BJ (cell line): ENCODE data around the gene LIX1. TPM values are rescaled to one million over a fixed set of nuclear protein-coding genes. Genes with fewer than 3 reads are reported as not detected.
A peak's percentile ranks its signal among the peaks of the same experiment; 100 is the strongest.

Source experiments
- CTCF ChIA-PET: fragments of 350-600 bp; formaldehyde crosslinking; extraction: SDS; loops from one replicate; lab custom pipeline; 2021; ENCODE audit warnings: antibody characterized with exemption, inconsistent platforms; lab: Yijun Ruan, JAX
- POLR2A ChIA-PET: fragments of 300-600 bp; sonication (Branson Sonifier 250); formaldehyde crosslinking; extraction: SDS; loops from one replicate; lab custom pipeline; 2021; ENCODE audit warnings: antibody characterized with exemption; lab: Charles Lee
- DNase-seq: peaks from one replicate; pipeline ENCODE4 v3.0.0-alpha.2; 2011; ENCODE audit warnings: low read depth
- H3K27me3 ChIP-seq: 2 replicates; pipeline ENCODE4 v1.6.0; 2011; ENCODE audit warnings: low read length; ENCODE audit not compliant: control insufficient read depth, insufficient read depth
- H3K36me3 ChIP-seq: 2 replicates; pipeline ENCODE4 v1.5.1; 2011; ENCODE audit warnings: low read length; ENCODE audit not compliant: control insufficient read depth, insufficient read depth
- H3K4me3 ChIP-seq: 2 replicates; pipeline ENCODE4 v1.5.1; 2011; ENCODE audit warnings: low read depth, mild to moderate bottlenecking, control low read depth, low read length
- polyA plus RNA-seq: library from polyadenylated mRNA; depleted of rRNA; stranded (reverse); fragments of >200 nt; gene quantifications from 2 replicates; pipeline ENCODE4 v1.2.3, GENCODE V29; 2011
- TF ChIP-seq, protein P1 (sequence below): IDR thresholded peaks from 2 replicates; pipeline ENCODE4 v1.5.1; 2011; ENCODE audit warnings: low read depth, mild to moderate bottlenecking, control low read depth, inconsistent platforms, low read length, moderate library complexity; ENCODE audit not compliant: insufficient read depth

LIX1 gene
- polyA plus RNA-seq, 1 experiment, result not detected

DNA sequence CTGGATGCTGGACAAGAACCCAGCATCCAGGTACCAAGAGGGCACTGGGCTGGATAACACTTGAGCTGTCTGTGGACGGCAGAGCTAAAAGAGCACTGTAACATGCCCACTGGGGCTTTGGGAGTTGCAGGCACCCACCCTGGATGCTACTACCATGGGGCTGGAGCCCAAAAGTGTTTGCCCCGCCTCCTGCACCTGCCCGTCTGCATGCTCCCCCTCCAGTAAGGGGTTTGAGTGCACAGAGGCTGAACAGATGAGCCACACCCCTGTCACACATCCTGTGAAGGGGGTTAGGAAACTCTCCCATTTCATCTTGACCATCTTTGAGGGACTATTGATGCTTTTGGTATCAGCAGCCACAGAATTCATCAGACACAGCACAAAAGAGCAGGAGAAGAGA, 69.0 kb downstream of the LIX1 start:
- DNase-seq, result no peak
- Histone ChIP-seq H3K27me3 (no peaks in the 10 kb centered on the region), H3K36me3 (no peaks in the 10 kb centered on the region), H3K4me3 (no peak overlapping the region)
- CTCF ChIA-PET, result no interaction called here
- TF ChIP-seq, protein P1, sequence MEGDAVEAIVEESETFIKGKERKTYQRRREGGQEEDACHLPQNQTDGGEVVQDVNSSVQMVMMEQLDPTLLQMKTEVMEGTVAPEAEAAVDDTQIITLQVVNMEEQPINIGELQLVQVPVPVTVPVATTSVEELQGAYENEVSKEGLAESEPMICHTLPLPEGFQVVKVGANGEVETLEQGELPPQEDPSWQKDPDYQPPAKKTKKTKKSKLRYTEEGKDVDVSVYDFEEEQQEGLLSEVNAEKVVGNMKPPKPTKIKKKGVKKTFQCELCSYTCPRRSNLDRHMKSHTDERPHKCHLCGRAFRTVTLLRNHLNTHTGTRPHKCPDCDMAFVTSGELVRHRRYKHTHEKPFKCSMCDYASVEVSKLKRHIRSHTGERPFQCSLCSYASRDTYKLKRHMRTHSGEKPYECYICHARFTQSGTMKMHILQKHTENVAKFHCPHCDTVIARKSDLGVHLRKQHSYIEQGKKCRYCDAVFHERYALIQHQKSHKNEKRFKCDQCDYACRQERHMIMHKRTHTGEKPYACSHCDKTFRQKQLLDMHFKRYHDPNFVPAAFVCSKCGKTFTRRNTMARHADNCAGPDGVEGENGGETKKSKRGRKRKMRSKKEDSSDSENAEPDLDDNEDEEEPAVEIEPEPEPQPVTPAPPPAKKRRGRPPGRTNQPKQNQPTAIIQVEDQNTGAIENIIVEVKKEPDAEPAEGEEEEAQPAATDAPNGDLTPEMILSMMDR, result no peak
- POLR2A ChIA-PET, result no interaction called here

DNA sequence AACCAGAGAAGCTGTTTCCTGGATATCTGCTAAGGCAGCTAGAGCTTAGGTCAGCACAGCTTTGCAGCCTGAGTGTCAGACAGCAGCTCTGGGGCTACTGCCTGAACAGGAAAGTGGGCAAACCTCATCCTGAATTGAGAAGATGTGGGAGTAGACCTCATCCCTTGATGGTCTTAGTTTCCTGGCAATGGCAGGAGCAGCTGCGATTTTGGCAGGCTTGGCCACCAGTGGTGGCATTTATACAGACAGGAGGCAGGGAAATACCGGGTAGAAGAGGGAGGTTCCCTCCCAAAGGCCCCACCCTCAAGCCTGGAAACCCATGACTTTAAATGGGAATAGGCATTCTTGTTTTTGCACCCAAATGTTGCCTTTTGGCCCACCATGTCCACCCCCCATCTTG, 69.7 kb downstream of the LIX1 start:
- DNase-seq, result no peak
- H3K4me3 ChIP-seq, result no peak overlapping the region
- ChIA-PET POLR2A (no interaction called here), CTCF (no interaction called here)
- TF ChIP-seq, protein P1, result no peak
- H3K36me3 ChIP-seq, result no peaks in the 10 kb centered on the region
- no peaks in the 10 kb centered on the region for H3K27me3 ChIP-seq

DNA sequence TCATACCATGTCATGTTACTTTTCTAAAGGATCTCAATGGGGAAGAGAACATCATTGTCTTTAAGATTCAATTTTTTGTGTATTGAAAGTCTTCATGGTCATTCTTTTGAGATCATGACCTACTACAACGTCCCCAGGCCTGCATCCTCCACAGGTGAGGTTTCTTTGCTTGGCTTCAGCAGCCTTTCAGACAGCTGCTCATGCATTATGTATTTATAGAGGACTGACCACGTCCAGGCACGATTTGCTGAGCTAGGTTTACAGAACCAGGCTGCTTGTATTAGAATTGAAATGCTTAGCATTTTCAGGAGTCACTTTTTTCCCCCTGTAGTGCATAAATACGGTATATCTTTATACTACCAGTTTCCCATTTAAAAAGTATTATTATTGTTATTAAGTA, 70.4 kb downstream of the LIX1 start:
- no peak for DNase-seq
- Histone ChIP-seq H3K27me3 (no peaks in the 10 kb centered on the region), H3K36me3 (no peaks in the 10 kb centered on the region), H3K4me3 (no peak overlapping the region)
- TF ChIP-seq, protein P1, result no peak
- ChIA-PET POLR2A (no interaction called here), CTCF (interaction anchor here (0.6 kb wide), 1 partner anchor 71 kb away, joined by 3 read pairs; no protein-coding TSS in a partner anchor)

DNA sequence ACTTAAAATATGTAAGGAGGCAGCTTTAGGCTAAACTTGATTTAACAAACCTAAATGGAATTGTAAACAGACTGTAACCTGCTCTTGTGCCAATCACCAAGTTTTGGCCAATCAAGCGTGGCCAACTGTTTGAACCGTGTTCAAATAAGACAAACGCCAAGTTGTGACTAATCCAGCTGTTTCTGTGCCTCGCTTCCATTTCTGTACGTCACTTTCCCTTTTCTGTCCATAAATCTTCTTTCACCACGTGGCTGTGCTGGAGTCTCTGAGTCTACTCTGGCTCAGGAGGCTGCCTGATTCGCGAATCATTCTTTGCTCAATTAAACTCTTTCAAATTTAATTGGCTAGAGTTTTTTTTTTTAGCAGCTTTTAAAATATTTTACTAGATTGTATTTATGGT, 71.3 kb downstream of the LIX1 start:
- H3K36me3 ChIP-seq, result no peaks in the 10 kb centered on the region
- H3K4me3 ChIP-seq, result no peak overlapping the region
- H3K27me3 ChIP-seq, result no peaks in the 10 kb centered on the region
- ChIA-PET CTCF (no interaction called here), POLR2A (interaction anchor here (0.6 kb wide), 1 partner anchor 55 kb away, joined by 3 read pairs; no protein-coding TSS in a partner anchor)
- peak; percentile 27 for DNase-seq
- TF ChIP-seq, protein P1, result no peak

DNA sequence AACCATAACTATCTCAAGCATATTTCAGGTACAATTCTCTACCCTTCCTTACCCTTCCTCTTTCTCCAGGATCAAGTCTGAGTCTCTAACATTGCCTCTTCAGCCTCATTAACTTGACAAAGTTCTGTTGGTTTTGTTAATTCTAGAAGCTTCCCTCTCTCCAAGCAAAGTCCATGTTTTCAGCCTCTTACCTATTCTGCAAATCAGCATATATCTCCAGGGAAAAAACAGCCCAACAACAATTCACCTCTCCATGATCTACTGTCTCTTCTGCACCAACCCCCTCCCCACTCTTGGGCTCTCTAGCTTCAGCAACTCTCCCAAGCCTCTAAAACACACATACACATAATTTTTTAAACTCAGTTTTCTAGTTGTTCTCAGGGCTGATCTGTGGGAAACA, 72.2 kb downstream of the LIX1 start:
- CTCF ChIA-PET, result no interaction called here
- no peak for DNase-seq

More for the DNA sequence above, 72.2 kb downstream of the LIX1 start:
- no peaks in the 10 kb centered on the region for H3K36me3 ChIP-seq
- POLR2A ChIA-PET, result interaction anchor here (0.6 kb wide), 1 partner anchor 54 kb away, joined by 3 read pairs; no protein-coding TSS in a partner anchor
- TF ChIP-seq, protein P1, result no peak
- no peak overlapping the region for H3K4me3 ChIP-seq
- no peaks in the 10 kb centered on the region for H3K27me3 ChIP-seq
